GM10266 (cell line): ENCODE data around the gene FAM3B.

Source experiments
- DNase-seq: peaks from one replicate; pipeline ENCODE4 v3.0.0; 2012; ENCODE audit errors: extremely low spot score
- CTCF ChIP-seq: IDR thresholded peaks from 2 replicates; pipeline ENCODE4 v1.5.1; 2012; ENCODE audit warnings: mild to moderate bottlenecking, low read depth; ENCODE audit not compliant: control insufficient read depth, insufficient read depth; ENCODE audit errors: missing control alignments

Gene FAM3B

GRCh38 chr21:41403331-41403730 lies 86.7 kb downstream of the FAM3B start:
- TF ChIP-seq CTCF = no peak
- DNase-seq = no peak

- no peak for DNase-seq
- no peak for TF ChIP-seq CTCF
These were observed 87.4 kb downstream of the FAM3B start for GRCh38 chr21:41403966-41404365.

GRCh38 chr21:41405321-41405720 lies 88.7 kb downstream of the FAM3B start:
- DNase-seq = no peak
- no peak for TF ChIP-seq CTCF

GRCh38 chr21:41406340-41406739 lies 89.7 kb downstream of the FAM3B start:
- no peak for TF ChIP-seq CTCF

More at GRCh38 chr21:41406340-41406739, 89.7 kb downstream of the FAM3B start:
- DNase-seq = no peak
